GM18909 (cell line): ENCODE data around the gene SEPTIN3.
A peak's percentile ranks its signal among the peaks of the same experiment; 100 is the strongest.
"Not testable (repeated sequence)": the region's sequence is repeated elsewhere in the genome, so short reads cannot be mapped to it uniquely, and the experiment has no call there.

Experiments
- ATAC-seq: cut with Tn5 transposase; IDR thresholded peaks from one replicate; pipeline ENCODE4 v1.9.1; 2021; ENCODE audit warnings: mild to moderate bottlenecking; ENCODE audit not compliant: unreplicated experiment, poor library complexity

The SEPTIN3 gene

DNA sequence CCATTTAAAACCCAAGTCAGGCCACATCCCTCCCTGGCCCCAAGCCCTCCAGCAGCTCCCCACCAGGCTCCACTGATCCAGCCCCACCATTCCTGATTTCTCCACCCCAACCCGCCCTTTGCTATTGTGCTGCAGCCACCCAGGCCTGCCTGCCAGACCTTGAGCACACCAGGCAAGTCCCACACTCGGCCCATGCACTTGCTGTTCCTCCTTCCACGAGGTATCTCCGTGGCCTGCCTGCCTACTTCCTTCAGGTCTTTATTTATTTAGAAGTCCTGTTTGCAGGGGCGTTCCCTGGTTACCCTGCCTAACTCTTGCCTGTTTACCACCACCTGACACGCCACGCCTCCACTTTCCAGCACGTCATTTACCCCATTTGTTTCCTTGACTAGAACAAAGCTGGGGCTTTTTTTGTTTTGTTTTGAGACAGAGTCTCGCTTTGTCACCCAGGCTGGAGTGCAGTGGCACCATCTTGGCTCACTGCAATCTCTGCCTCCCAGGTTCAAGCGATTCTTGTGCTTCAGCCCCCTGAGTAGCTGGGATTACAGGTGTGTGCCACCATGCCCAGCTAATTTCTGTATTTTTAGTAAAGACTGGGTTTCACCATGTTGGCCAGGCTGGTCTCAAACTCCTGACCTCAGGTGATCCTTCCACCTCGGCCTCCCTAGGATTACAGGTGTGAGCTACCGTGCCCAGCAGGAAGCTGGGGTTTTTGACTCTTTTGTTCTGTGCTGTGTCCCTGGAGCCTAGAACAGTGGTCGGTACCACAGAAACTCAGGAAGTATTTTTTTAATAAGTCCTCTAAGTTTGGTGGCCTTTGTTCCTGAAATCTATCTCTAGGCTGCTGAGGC, 29.0 kb upstream of the SEPTIN3 start:
- peak; percentile 60 for ATAC-seq

DNA sequence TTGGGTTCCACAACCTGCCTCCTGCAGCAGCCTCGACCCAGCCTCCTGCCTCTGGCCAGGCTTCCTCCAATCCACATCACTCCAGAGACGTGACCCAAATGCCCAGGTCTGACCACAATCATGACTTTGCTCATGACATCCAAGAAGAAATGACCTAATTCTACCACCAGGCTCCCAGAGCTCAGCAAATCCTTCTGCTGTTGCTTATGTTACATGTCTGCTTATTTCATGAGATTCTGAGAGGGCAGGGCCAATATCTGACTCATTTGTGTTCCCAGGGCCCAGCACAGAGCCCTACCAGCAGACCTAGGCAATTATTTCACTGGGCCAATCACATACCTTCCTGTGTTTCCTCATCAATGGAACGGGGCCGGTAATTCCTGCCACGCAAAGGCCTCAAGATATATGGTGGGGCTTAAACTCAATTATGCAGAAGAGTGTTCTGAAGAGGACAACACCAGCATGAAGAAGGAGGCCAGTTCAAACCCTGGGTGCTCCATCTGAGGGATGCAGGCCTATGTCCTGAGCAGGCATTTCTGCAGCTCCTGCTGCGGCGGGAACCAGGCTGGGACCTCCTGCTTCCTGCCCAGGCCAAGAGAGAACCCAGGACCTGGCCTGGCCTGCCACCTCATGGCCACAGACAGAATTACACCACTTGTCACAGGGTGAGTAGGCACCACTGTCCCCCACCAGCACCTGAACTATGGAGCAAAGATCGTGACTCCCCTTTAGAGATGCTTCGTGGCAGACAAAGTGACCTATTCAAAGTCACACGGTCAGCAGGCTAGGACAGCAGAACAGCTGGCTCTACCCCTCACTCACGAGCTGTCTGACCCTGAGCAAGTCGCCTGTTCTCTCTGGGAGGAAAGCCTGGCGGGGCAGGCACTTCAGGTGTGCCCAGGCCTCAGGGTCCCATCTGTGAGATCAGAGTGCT, 28.1 kb upstream of the SEPTIN3 start:
- peak; percentile 42 for ATAC-seq

DNA sequence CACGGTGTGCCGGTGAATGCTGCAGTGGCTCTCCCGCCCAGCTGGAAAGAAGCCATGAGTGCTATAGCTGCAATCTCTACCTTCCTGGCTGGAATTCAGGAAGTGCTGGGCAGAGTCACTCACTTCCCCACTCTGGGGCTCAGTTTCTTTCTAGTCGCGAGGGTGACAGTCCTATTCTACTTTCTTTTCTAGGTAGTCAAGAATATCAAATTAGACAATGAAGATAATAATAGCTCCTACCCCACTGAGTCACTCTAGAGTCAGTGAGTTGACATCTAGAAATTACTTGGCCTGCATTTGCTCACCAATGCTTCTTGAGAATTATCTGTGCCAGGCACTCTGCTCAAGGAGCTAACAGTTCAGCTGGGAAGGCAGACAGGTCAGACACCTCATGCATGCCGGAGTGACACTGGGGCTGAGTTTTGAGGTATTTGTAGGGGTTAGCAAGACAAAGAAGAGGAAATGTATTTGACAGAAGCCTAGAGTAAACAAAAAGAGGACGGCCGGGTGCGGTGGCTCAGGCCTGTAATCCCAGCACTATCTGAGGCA, 25.5 kb upstream of the SEPTIN3 start:
- ATAC-seq = no peak

DNA sequence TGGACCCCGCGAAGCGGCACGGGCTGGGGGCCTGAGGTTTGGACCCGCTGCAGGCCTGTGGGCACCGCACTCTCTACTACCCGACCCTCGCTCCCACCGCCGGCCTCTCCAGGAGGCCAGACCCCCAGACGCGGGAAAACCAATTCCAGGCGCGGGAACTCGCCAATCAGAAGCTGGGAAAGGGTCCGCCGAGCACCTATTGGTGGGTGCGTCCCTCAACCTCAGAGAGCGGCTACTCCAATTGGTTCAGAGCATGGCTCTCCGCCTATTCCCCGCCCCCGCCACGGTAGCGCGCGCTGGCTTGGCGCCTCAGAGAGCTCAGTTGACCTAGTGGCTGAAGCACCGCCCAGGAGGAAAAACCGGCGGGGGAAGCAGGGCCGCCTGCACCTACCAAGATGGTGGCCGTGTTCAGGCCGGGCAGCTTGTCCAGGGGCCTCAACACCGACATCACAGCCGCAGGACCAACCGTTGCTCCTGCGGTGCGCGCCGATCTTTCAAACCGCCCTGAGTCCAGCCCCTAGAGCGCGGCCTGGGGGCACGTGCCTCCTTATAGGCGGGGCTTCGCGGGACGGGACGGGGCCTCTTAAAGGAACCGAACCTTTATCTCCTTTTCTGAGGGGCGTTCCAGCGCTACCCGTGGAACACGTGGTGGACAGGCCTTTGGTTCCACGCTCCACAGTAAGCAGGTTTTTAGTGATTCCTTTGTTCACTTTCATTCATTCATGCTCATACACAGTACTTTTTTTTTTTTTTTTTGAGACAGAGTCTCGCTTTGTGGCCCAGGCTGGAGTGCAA, 22.4 kb upstream of the SEPTIN3 start, which contains the start of gene CENPM:
Gene CENPM (minus strand): TSS at position 524 of the 795 bp plus-strand sequence. CDS start 76 bp downstream, at position 448.
- ATAC-seq = peak; percentile 77

DNA sequence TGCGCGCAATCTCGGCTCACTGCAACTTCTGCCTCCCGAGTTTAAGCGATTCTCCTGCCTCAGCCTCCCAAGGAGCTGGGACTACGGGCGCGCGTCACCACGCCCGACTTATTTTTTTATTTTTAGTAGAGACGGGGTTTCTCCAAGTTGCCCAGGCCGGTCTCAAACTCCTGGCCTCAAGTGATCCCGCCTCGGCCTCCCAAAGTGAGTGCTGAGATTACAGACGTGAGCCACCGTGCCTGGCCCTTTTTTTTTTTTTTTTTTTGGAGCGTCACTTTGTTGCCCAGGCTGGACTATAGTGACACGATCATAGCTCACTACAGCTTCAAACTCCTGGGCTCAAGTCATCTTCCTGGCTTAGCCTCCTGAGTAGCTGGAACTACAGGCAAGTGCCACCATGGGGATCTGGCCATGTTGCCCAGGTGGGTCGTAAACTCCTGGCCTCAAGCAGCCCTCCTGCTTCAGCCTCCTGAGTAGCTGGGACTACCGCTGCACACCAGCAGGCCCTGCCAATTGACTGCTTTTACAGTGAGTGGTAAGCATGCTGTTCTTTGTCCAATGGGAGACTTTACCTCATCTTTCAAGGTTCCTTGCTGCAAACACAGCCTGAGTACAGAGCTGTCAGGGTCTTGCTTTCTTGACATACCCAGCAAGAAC, 21.7 kb upstream of the SEPTIN3 start:
- ATAC-seq = no peak

DNA sequence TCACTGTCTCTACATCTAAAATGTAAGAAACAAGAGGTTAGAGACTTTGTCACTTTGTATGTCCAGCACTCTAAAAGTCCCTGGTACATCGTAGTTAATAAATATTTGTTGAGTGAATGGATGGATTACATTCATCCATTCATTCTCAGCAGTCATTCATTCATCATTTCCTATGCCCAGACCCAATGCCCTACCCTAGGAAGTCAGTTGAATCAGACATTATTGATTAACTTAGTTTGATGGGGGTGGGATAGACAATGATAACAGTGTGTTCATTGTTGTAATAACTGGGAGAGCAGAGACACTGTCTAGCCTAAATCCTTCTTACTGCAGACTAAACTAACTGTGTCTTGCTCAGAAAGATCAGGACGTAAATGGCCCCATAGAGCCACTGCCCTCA, 21.1 kb upstream of the SEPTIN3 start:
- no peak for ATAC-seq

DNA sequence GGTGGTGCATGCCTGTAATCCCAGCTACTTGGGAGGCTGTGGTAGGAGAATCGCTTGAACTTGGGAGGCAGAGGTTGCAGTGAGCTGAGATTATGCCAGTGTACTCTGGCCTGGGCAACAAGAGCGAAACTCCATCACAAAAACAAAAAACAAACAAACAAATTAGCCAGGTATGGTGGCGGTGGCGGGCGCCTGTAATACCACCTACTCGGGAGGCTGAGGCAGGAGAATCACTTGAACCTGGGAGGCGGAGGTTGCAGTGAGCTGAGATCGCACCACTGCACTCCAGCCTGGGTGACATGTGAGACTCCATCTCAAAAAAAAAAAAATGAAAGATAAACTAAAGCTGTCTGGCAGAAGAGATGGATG, 20.3 kb upstream of the SEPTIN3 start:
- not testable (repeated sequence) for ATAC-seq

DNA sequence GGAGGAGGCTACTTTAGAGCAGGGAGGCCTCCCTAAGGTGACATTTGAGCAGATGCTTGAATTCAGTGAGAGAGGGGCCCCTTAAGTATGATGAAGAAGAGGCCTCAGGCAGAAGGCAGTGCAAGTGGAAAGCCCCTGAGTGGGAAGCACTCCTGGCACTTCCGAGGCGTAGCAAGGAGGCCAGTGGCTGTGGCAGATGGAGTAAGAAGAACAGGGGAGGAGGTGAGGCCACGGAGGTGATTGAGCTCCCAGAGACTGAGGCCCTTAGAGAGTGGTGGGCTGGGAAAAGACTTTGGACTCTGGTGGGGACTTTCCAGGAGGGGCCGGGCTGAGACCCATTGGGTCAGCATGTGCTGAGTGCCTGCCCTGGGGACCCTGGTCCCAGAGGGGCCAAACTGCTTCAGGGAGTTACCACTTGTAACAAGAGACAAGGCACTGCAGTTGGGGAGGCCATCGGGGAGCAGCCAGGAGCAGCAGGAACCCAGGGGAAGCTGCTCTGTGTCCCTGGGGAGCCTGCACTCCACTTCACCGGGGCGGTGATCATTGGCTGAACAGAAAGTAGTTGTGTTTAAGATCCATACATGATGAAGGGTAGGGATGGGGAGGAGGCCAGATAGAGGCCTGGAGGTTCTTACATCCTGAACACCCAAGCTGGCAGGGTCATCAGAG, 19.8 kb upstream of the SEPTIN3 start:
- ATAC-seq = no peak

DNA sequence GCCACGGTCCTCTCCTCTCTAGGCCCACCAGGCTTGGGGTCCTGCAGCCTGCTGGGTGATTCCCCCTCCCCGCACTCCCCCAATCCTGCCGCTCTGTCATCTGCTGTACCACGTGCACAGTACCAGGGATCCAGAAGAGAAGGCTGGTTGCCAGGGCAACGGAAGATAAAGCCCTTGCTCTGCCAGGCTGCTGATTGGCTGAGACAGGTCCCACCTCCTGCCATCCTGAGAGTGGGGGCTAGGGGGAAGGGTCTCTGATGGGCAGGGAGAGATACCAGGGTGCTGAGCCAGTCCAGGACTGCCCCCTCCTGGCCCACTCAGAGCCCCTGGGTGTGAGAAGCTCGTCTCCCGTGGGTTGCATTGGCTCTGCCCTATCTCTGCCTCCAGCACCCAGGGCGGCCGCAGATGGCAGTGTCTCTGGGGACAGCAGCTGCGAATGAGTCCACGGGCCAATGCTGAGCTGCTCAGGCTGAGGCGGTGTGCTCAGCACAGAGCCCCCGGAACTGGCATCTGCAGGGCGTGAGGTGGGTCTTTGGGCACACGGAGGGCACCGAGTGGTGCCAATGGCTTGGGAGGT, 17.3 kb upstream of the SEPTIN3 start, which contains the start of gene SMIM45:
Gene SMIM45 (plus strand): TSS at position 253 of the 577 bp plus-strand sequence.
- no peak for ATAC-seq

DNA sequence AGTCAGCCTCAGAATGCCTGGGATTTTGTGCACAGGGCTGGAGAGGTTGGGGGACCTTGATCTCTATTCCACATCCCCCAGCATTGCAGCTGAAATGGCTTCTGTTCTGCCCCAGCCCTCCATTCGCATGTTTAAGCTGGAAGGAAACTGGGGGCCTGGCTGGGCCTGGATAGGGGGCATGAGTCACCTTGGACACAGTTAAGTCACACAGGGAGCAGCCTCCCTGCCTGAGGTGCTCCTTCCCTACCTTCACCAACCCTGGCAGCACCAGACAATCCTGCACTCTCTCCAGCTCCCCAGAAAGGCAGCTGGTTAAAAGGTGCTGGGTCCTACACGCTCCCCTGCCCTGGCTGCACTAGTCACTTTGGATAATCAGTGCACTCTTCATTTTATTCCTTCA, 16.5 kb upstream of the SEPTIN3 start:
- ATAC-seq = no peak

DNA sequence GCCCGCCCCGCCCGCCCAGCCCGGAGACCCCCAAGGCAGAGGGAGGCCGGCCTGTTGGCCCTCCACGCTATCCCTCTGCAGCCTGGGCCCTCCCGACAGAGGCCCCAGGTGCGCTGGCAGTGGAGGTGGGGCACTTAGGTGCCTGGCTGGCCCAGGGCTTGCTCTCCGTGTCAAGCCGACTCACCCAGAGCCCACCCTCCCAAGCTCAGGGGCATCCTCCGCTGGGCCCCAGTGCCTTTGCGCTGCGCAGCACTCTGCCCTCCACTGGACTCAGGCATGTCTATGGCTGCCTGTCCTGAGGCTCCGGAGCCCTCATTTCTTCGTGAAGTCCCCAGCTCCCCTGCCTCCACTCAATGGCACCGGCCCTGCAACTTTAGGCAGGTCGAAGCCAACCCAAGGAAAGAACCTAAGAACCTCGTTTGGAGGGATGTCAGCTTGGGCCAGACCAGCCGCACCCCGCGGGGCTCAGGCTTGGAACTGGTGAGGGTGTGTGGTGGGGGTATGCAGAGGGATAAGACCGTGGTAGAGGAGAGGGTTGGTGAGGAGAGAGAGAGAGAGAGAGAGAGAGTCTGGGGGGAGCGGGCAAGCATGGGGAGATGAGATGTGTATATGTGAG, 11.2 kb upstream of the SEPTIN3 start:
- ATAC-seq = peak; percentile 33

DNA sequence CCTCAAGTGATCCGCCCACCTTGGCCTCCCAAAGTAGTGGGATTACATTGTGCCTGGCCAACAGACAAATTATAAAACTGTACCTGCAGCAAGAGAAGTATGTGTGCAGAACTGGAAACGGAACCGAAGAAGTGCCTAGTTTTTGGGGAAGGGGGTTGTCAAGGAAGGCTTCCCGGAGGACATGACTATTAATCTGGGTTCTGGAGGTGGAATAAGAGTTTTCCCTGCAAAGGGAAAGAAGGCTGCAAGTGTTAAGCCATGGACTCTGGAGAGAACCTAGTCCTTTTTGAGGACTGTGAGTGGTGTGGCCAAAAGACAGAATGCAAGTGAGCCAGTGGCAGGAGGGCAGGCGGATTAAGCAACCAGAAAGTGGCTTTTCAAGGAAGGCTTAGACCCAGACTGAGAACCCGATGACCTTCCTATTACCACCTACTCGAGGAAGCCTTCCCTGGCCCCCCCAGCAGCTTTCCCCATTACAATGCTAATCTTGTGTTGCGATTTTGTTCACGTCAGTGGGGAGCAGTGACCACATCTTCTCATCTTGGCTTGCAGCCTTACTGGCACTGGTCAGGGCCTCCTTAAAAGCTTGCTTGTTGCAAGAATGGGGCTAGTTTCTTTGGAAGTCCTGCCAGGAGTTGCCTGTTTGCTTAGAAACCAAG, 5.7 kb upstream of the SEPTIN3 start:
- no peak for ATAC-seq

DNA sequence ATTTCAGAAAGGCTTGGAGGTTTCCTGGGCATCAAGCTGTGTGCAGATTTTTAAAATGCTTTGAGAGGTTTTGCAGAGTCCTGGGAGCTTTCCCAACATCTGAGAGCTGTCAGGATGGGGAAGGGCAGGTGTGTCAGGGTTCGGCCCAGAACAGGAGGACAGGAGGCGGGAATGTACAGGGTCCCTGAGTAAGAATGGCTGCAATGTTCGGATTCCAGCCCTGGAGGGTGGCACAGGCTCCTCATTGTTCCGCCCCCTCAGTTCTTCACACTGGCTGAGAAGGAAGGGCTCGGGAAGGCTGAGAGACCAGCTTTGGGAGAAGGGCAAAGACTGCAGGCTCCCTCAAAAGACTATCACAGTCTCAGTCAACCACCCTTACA, 5.1 kb upstream of the SEPTIN3 start:
- ATAC-seq = no peak

DNA sequence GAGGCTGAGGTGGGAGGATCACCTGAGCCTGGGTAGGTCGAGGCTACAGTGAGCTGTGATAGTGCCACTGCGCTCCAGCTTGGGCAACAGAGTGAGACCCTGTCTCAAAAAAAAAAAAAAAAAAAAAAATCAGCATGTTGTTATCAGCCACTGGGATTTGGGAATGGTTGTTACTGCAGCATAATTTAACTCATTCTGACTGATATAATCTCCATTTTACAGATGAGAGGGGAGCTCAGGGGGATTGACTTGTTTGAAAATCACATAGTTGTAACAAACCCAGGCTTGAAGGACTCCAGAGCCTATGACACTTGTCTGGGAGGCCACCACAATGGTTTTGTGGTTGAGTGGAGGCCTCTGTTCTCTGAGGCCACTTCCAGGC, 3.0 kb upstream of the SEPTIN3 start:
- ATAC-seq = no peak

DNA sequence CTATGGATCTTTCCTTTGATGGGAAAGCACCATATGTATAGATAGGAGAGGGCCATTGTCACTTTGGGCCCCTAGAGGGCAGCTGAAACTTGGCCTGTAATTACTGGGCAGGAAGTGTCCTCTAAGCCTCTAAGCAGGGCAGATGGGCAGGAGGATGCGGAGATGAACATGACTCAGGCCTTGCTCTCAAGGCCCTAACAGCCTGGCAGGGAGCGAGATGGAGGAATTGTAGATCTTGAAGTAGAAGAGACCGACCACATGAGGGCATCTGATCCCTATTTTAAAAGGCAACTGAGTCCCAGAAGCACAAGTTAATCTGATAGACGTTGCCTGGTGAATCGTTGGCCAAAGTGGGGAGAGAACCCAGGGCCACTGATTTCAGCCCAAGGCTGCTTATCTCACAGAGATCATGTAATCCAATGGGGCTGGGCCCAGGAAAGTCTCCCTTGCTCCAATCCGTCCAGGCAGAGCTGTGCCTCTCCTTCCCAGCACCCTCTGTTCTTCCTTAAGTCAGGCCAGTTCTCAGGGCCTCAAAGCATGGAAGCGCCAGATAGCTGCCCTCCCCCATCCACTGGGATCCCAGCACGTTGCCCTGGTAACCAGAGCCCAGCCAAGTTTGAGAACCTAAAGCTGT, 2.5 kb upstream of the SEPTIN3 start:
- no peak for ATAC-seq

DNA sequence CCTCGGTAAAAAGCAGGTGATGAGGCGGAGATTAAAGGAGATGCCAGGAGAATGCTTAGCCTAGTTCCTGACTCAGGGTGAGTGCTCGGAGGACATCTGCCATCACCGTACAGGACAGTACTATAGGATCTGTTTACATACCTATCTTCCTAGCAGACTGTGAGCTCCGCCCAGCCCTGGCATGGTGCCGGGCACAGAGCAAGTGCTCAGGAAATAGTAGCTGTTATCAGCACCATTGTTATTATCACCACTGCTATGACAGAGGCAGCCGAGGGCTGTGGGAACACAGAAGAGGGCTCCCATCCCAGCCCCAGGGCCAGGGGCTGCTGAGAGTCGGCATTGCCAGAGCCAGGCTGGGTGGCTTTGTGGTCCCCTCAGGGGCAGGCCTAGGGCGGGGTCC, 642 bp upstream of the SEPTIN3 start:
- no peak for ATAC-seq

DNA sequence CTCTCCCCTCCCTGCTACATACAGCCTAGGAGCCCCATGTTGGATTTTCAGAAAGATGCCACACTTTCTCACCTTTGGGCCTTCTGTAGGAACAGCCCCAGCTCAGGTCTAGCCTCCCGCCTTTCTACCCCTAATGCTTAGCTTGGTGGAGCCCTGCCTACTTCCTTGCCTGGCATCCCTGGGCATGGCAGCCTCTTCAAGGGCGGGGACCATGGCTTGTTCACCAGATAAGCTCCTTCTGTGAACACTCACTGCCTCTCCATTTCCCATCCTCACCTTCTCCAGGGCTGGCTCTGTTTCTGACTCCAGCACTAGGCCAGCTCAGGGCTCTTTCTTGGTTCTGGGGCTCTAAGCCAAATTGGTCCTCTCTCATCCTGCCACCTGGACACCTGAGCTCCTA, 1.4 kb downstream of the SEPTIN3 start:
- no peak for ATAC-seq
